HepG2 (cell line): ENCODE measurements around the gene VEGFA. TPM values are rescaled to one million over a fixed set of nuclear protein-coding genes. Genes with fewer than 3 reads are reported as not detected.

Source experiments
- ARID3A ChIP-seq: IDR thresholded peaks from 2 replicates; pipeline ENCODE4 v1.6.1; 2012; ENCODE audit warnings: low read depth, low read length, improper control_type of control experiment
- ARNT2 ChIP-seq: sonication (generic); formaldehyde crosslinking; IDR thresholded peaks from 2 replicates; pipeline ENCODE4 v1.8.0; 2022; ENCODE audit warnings: mild to moderate bottlenecking, low read depth, missing genetic modification reagents, moderate library complexity
- CBX5 ChIP-seq: sonication (generic); formaldehyde crosslinking; IDR thresholded peaks from 2 replicates; pipeline ENCODE4 v1.4.0; 2020; ENCODE audit warnings: missing genetic modification reagents, borderline replicate concordance
- DMAP1 ChIP-seq: IDR thresholded peaks from 2 replicates; pipeline ENCODE4 v1.6.1; 2016
- GABPA ChIP-seq, 2 experiments: IDR thresholded peaks; 2 replicates each; pipeline ENCODE4 v1.6.1; 2011 to 2016; ENCODE audit warnings: low read depth in 2 of 2, low read length in 1 of 2, missing biosample characterization in 1 of 2, missing genetic modification characterization in 1 of 2
- GABPB1 ChIP-seq: IDR thresholded peaks from 2 replicates; pipeline ENCODE4 v1.6.1; 2016; ENCODE audit warnings: mild to moderate bottlenecking, missing genetic modification reagents, moderate library complexity, missing compliant biosample characterization
- JUN ChIP-seq: sonication (generic); formaldehyde crosslinking; IDR thresholded peaks from 2 replicates; pipeline ENCODE4 v1.4.0; 2020; ENCODE audit warnings: mild to moderate bottlenecking, missing genetic modification reagents
- KDM5B ChIP-seq: sonication (generic); formaldehyde crosslinking; IDR thresholded peaks from 2 replicates; pipeline ENCODE4 v1.4.0; 2020; ENCODE audit warnings: missing genetic modification reagents, mild to moderate bottlenecking, borderline replicate concordance
- MTA1 ChIP-seq: sonication (generic); formaldehyde crosslinking; IDR thresholded peaks from 2 replicates; pipeline ENCODE4 v1.4.0; 2020; ENCODE audit warnings: missing genetic modification reagents, mild to moderate bottlenecking, borderline replicate concordance
- NFIC ChIP-seq: IDR thresholded peaks from 2 replicates; pipeline ENCODE4 v1.6.1; 2012; ENCODE audit warnings: mild to moderate bottlenecking, low read length, inconsistent platforms
- NR0B2 ChIP-seq: sonication (generic); formaldehyde crosslinking; IDR thresholded peaks from 2 replicates; pipeline ENCODE4 v1.4.0; 2020; ENCODE audit warnings: mild to moderate bottlenecking, missing genetic modification reagents
- PAWR ChIP-seq: sonication (generic); formaldehyde crosslinking; IDR thresholded peaks from 2 replicates; pipeline ENCODE4 v1.4.0; 2020; ENCODE audit warnings: missing genetic modification reagents, mild to moderate bottlenecking, borderline replicate concordance
- SP2 ChIP-seq: sonication (generic); formaldehyde crosslinking; IDR thresholded peaks from 2 replicates; pipeline ENCODE4 v1.5.1; 2020; ENCODE audit warnings: mild to moderate bottlenecking, missing genetic modification reagents
- SP5 ChIP-seq: IDR thresholded peaks from 2 replicates; pipeline ENCODE4 v1.6.1; 2016; ENCODE audit warnings: low read depth, borderline replicate concordance
- TBL1XR1 ChIP-seq: fragments of 150-350 bp; IDR thresholded peaks from 2 replicates; pipeline ENCODE4 v1.6.1; 2014; ENCODE audit warnings: borderline replicate concordance, low read length; ENCODE audit not compliant: partially characterized antibody
- TCF12 ChIP-seq, 2 experiments: fragments of 450-650 bp in 1 of 2; sonication (generic) in 1 of 2; formaldehyde crosslinking in 1 of 2; IDR thresholded peaks; 2 replicates each; pipeline versions ENCODE4 v1.6.1 to v1.8.0; 2017 to 2022; ENCODE audit warnings: antibody characterized with exemption in 1 of 2, mild to moderate bottlenecking in 1 of 2, missing genetic modification reagents in 1 of 2, moderate library complexity in 1 of 2
- ZBTB43 ChIP-seq: sonication (generic); formaldehyde crosslinking; conservative IDR thresholded peaks from 2 replicates; pipeline ENCODE4 v1.4.0; 2020; ENCODE audit warnings: missing genetic modification reagents
- ZNF263 ChIP-seq: sonication (generic); formaldehyde crosslinking; IDR thresholded peaks from 2 replicates; pipeline ENCODE4 v1.4.0; 2020; ENCODE audit warnings: missing genetic modification reagents
- ZNF451 ChIP-seq: sonication (generic); formaldehyde crosslinking; IDR thresholded peaks from 2 replicates; pipeline ENCODE4 v1.5.0; 2020; ENCODE audit warnings: mild to moderate bottlenecking, missing genetic modification reagents
- ZNF660 ChIP-seq: sonication (generic); formaldehyde crosslinking; IDR thresholded peaks from 2 replicates; pipeline ENCODE4 v1.5.1; 2020; ENCODE audit warnings: mild to moderate bottlenecking, low read depth, missing genetic modification reagents, borderline replicate concordance
- ZNF674 ChIP-seq: sonication (generic); formaldehyde crosslinking; IDR thresholded peaks from 2 replicates; pipeline ENCODE4 v1.5.0; 2020; ENCODE audit warnings: low read depth, mild to moderate bottlenecking, missing genetic modification reagents
- ZNF691 ChIP-seq: sonication (generic); formaldehyde crosslinking; IDR thresholded peaks from 2 replicates; pipeline ENCODE4 v1.4.0; 2020; ENCODE audit warnings: missing genetic modification reagents, low read depth, mild to moderate bottlenecking, borderline replicate concordance
- ZNF800 ChIP-seq: sonication (generic); formaldehyde crosslinking; IDR thresholded peaks from 2 replicates; pipeline ENCODE4 v1.4.0; 2020; ENCODE audit warnings: missing genetic modification reagents
- polyA plus RNA-seq, 8 experiments: library from polyadenylated mRNA; depleted of rRNA in 3 of 8; stranded (reverse) in 7 of 8; unstranded in 1 of 8; fragments of >200 nt; fragmentation: Illumina TruSeq in 4 of 8; extraction: Trizol in 4 of 8; gene quantifications; 2 replicates each; pipeline versions ENCODE4 v1.2.1 to v1.2.3, GENCODE V29; 2011 to 2016; ENCODE audit warnings: low read depth in 4 of 8, missing spikeins in 1 of 8, mixed read lengths in 1 of 8; ENCODE audit not compliant: insufficient read depth in 1 of 8
- total RNA-seq, 5 experiments: library from RNA; depleted of rRNA; stranded (reverse); fragments of >200 nt; fragmentation: Illumina TruSeq; extraction: Trizol; gene quantifications; 2 replicates each; pipeline ENCODE4 v1.2.3, GENCODE V29; 2016; ENCODE audit warnings: low read depth in 1 of 5

VEGFA gene
- total and polyA plus RNA-seq, 2 of the 13 experiments (the other 11 are each of a cell fraction or from before 2014, with no cell fraction given): 68.1 to 629 TPM

DNA sequence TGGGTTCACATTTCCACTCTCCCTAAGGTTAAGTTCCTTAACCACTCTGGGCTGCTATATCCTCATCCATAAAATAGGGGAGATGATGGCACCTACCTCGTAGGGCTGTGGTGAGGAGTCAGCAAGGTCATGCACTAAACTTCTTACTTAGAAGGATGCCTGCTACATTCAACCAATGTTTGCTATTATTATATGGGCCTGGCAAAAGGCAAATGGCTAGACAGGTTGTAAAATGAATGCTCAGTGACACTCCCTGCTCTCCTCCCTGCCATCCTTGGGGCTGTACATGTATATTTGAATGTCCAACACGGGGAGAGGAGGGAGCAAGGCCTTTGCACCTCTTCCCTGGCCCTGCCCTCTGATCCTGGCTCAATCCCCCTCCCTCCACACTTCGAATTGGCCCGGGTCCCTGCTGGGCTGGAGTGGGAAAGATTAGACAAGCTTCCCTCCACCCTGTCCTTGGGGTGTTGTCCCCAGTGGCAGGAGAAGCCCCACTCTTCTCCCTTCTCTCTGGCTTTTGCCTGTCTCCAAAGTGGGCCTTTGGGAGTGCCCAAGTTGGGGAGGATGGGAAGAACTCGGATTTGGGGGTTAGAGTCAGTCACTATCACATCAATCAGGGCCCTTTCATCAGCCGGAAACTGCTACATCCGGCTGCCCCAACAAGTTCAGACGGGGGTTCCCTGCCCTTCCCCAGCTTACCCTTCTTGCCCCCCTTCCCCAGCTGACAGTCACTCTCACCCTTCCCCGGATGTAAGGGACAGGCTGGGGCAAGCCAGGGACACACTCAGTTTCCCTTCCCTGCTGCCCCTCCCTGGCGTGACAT lies 36.3 kb upstream of the VEGFA start (continued):
- TF ChIP-seq ZBTB43 (CRISPR knock-in tag): no peak
- TF ChIP-seq ZNF263 (CRISPR knock-in tag): no peak
- 0 out of 2 replicates have a peak, but pooled peaks have one; percentile 51 for TF ChIP-seq MTA1
- no peak for TF ChIP-seq GABPA (IDR thresholded peaks at IDR 0.05; ENCODE audit: low read depth, low read length)
- no peak for TF ChIP-seq GABPA (CRISPR knock-in tag; IDR thresholded peaks at IDR 0.05; ENCODE audit: low read depth)
- no peak for TF ChIP-seq ZNF691 (CRISPR knock-in tag)
- no peak for TF ChIP-seq CBX5 (CRISPR knock-in tag)
- 0 out of 2 replicates have a peak, but pooled peaks have one; percentile 15 for TF ChIP-seq GABPB1 (CRISPR knock-in tag)
- peak; percentile 70; the same call in 1 of the 2 replicates for TF ChIP-seq ARNT2 (CRISPR knock-in tag)
- 0 out of 2 replicates have a peak, but pooled peaks have one; percentile 28 for TF ChIP-seq SP2 (CRISPR knock-in tag)
- TF ChIP-seq JUN (CRISPR knock-in tag): no peak
- TF ChIP-seq TCF12 (IDR thresholded peaks at IDR 0.05): no peak
- no peak for TF ChIP-seq TCF12 (CRISPR knock-in tag; IDR thresholded peaks at IDR 0.05)
- TF ChIP-seq ARID3A: no peak
- no peak for TF ChIP-seq KDM5B (CRISPR knock-in tag)
- no peak for TF ChIP-seq ZNF800
- no peak for TF ChIP-seq ZNF451 (CRISPR knock-in tag)
- TF ChIP-seq SP5 (CRISPR knock-in tag): no peak
- TF ChIP-seq ZNF674 (CRISPR knock-in tag): no peak
- no peak for TF ChIP-seq ZNF660 (CRISPR knock-in tag)
- TF ChIP-seq DMAP1 (CRISPR knock-in tag): no peak
- TF ChIP-seq PAWR (CRISPR knock-in tag): no peak
- TF ChIP-seq NR0B2 (CRISPR knock-in tag): no peak
- no peak for TF ChIP-seq NFIC
- TF ChIP-seq TBL1XR1: no peak
